Ectodermal cell (in vitro differentiated cells): ENCODE results near the gene SDR42E2.

ENCODE experiments used
- H3K27ac ChIP-seq: 2 replicates; pipeline ENCODE4 v1.7.0; 2013; ENCODE audit warnings: mild to moderate bottlenecking, low read depth, low read length; ENCODE audit not compliant: insufficient read depth, poor library complexity, severe bottlenecking
- H3K27me3 ChIP-seq: 2 replicates; pipeline ENCODE4 v1.7.0; 2013; ENCODE audit warnings: mild to moderate bottlenecking, low read length; ENCODE audit not compliant: insufficient read depth, control insufficient read depth, poor library complexity, severe bottlenecking
- H3K36me3 ChIP-seq: one replicate; pipeline ENCODE4 v1.7.0; 2013; ENCODE audit warnings: low read length; ENCODE audit not compliant: control insufficient read depth, insufficient read depth
- H3K4me1 ChIP-seq: one replicate; pipeline ENCODE4 v1.7.0; 2013; ENCODE audit warnings: low read length; ENCODE audit not compliant: control insufficient read depth, insufficient read depth
- H3K4me3 ChIP-seq: 2 replicates; pipeline ENCODE4 v1.7.0; 2013; ENCODE audit warnings: low read depth, low read length, control low read depth; ENCODE audit not compliant: insufficient read depth
- H3K9me3 ChIP-seq: 2 replicates; pipeline ENCODE4 v1.7.0; 2013; ENCODE audit warnings: mild to moderate bottlenecking, low read length, moderate library complexity; ENCODE audit not compliant: control insufficient read depth
- WGBS, 2 experiments: methylation state at CpG; one replicate each; pipeline ENCODE4 v1.1.7; 2013; ENCODE audit warnings: missing lambda C conversion rate in 2 of 2; 5-methylcytosine and 5-hydroxymethylcytosine counted together

The SDR42E2 gene

DNA sequence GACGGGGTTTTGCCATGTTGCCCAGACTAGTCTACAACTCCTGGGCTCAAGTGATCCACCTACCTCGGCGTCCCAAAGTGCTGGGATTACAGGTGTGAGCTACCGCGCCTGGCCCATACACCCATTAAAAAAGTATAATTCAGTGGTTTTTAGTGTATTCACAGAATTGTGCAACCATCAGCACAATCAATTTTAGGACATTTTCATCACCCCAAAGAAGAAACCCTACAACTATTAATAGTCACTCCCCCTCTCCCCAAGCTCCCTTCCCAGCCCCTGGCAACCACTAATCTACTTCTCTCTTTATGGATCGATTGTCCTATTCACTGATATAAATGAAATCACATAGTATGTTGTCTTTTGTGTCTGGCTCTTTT, 39.9 kb downstream of the SDR42E2 start:
- no peaks in the 10 kb centered on the region for H3K4me1 ChIP-seq
- WGBS, 2 experiments = 91 to 93% methylated on average over 5 to 6 of the region's 6 CpGs
- peaks cover 4% of the 10 kb centered on the region for H3K27me3 ChIP-seq
- no peak overlapping the region for H3K4me3 ChIP-seq
- no peaks in the 10 kb centered on the region for H3K9me3 ChIP-seq
- H3K36me3 ChIP-seq = no peaks in the 10 kb centered on the region
- H3K27ac ChIP-seq = no peak overlapping the region

DNA sequence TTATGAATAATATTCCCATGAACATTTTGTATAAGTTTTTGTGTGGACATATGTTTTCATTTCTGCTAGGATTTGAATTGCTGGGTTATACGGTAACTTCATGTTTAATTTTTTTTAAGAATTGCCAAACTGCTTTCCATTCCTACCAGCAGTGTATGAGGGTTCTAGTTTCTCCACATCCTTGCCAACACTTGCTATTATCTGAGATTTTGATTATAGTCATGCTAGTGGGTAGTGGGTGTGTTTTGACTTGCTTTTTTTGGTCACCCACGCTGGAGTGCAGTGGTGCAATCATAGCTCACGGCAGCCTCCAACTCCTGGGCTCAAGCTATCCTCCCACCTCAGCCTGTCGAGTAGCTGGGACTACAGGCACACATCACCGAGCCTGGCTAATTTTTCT, 40.8 kb downstream of the SDR42E2 start:
- no peak overlapping the region for H3K27ac ChIP-seq
- WGBS, 2 experiments = 85 to 93% methylated on average over 5 of the region's 5 CpGs
- H3K4me1 ChIP-seq = no peaks in the 10 kb centered on the region
- H3K9me3 ChIP-seq = no peaks in the 10 kb centered on the region
- H3K36me3 ChIP-seq = no peaks in the 10 kb centered on the region
- no peak overlapping the region for H3K4me3 ChIP-seq
- peaks cover 10% of the 10 kb centered on the region for H3K27me3 ChIP-seq

DNA sequence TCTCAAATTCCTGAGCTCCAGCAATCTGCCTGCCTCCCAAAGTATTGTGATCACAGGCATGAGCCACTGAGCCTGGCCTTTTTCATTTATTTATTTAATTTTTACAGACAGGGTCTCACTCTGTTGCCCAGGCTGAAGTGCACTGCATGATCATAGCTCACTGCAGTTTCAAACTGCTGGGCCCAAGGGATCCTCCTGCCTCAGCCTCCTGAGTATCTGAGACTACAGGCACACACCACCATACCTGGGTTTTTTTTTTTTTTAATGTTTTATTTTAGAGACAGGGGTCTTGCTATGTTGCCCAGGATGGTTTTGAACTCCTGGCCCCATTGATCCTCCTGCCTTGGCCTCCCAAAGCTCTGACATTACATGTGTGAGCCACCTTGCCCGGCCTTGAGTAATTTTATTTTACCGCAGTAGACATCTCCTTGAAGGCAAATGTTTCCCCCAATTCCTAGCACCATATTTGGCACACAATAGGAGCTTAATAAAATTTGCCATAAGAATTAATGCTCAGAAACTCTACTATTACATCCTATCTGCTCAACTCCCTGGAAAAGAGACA, 41.9 kb downstream of the SDR42E2 start:
- WGBS, 2 experiments = 97 to 98% methylated on average over 2 of the region's 2 CpGs
- Histone ChIP-seq H3K4me3 (no peak overlapping the region), H3K4me1 (no peaks in the 10 kb centered on the region), H3K27me3 (peaks cover 10% of the 10 kb centered on the region), H3K9me3 (no peaks in the 10 kb centered on the region), H3K36me3 (no peaks in the 10 kb centered on the region), H3K27ac (no peak overlapping the region)

DNA sequence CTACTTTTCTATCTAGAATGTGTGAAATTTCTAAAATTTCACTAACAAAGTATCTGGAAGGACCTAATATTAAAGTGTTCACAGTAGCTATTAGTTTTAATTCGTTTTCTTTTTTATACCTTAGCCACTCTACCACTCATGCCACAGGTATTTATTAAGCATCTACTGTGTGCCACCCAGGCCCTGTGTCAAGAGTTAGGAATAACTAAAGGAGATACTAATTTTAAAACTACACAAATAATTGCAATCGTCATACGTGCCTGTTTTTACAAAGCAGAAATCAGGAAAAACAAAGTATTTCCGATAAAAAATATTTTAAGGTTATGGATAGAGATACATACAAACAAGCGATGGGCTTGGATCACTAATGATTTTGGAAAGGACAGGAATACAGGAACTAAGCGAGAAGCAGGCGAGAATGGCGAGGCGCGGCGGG, 43.3 kb downstream of the SDR42E2 start:
- Histone ChIP-seq H3K4me1 (no peaks in the 10 kb centered on the region), H3K4me3 (peak overlapping the region; percentile 81), H3K9me3 (no peaks in the 10 kb centered on the region), H3K27me3 (peaks cover 10% of the 10 kb centered on the region), H3K27ac (no peak overlapping the region), H3K36me3 (no peaks in the 10 kb centered on the region)
- WGBS, 2 experiments = 33 to 35% methylated on average over 10 to 11 of the region's 11 CpGs

DNA sequence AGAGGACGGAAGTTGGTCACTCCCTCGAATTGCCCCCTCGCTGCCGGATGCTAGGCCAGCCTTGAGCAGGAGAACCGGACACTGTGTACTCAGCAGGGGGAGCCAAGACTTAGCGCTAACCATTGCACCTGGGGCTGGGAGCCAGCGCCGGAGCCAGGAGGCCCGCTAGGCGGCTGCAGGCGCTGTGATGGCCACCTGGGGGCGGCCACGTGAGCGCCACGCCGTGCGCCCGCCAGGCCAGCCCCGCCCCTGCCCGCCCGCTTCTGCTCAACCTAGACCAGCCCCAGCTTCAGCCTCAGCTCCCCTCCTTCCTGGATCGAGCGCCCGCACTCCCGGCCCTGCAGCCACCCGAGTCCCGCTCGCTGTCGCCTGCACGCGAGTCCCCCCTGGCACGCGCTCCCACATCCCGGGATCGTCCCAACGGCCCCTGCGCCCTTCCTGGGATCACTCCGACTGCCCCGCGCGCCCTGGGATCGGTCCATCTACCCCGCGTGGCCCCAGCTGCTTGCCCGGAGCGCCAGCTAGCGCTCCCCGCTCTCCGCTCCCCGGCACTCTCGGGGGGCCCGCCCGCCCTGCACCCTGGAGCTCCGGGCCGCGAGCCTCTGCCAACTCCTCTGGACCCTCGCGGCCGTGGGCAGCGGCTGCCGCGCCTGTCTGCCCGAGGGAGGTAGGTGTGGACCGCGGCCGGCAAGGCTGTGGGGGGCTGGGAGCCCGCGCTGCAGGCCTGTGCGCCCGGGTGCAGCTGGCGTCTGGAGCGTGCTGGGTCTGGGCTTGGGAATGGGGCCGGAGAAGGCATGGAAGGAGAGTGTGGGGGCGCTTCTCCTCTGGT, 43.9 kb downstream of the SDR42E2 start, which contains the start of gene EEF2K:
TSS of gene EEF2K (plus strand) at position 266 of the 829 bp plus-strand sequence. CDS start 19,452 bp downstream, outside the sequence.
- WGBS, 2 experiments = 0% methylated on average over 74 of the region's 74 CpGs
- Histone ChIP-seq H3K4me3 (peak within 1 kb of the TSS; percentile 81), H3K36me3 (no peaks in the 10 kb centered on the region), H3K27ac (no peak within 1 kb of the TSS), H3K27me3 (peaks cover 10% of the 10 kb centered on the region), H3K9me3 (no peaks in the 10 kb centered on the region), H3K4me1 (no peaks in the 10 kb centered on the region)

DNA sequence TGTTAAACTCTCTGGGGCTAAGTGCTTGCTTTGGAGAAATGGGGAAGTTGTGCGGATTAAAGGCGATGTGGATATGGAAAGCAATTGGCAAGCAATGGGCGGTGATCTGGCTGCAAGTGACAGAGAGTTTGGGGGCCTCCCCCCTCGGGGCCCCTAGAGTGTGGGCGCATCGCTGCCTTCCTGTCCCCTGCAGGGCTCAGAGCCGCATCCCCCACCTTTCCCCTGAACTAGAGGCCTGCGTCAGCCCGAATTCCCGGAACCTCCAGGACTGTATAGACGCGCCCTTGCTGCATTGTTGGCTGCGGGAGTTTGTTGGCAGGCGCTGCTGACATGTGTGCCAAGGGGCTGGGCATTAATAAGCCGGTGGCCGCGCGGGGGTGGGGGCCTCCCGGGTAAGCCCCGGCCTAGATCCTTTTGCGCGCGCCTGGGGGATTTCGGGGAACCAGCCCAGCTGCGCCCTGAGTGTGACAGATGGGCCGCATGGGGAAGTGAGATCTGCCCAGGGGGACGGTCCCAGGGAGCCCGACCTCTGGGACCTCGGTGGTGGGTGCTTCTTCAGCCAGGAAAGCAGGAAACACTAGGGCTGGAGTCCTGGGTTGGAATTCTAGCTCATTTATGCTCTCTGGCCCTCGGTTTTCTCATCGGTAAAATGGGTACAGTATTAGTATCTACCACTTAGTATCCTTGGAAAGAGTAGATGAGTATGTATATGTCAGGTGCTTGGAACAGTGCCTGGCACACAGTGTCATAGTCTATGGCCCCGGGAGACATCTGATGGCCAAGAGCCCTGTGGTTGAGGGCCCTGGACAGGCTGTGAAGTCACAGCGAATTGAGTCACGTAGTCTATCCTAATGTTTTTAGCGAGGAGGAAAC, 44.8 kb downstream of the SDR42E2 start:
- 18 to 19% methylated on average over 35 of the region's 35 CpGs for WGBS, 2 experiments
- no peaks in the 10 kb centered on the region for H3K36me3 ChIP-seq
- H3K27ac ChIP-seq = no peak overlapping the region

DNA sequence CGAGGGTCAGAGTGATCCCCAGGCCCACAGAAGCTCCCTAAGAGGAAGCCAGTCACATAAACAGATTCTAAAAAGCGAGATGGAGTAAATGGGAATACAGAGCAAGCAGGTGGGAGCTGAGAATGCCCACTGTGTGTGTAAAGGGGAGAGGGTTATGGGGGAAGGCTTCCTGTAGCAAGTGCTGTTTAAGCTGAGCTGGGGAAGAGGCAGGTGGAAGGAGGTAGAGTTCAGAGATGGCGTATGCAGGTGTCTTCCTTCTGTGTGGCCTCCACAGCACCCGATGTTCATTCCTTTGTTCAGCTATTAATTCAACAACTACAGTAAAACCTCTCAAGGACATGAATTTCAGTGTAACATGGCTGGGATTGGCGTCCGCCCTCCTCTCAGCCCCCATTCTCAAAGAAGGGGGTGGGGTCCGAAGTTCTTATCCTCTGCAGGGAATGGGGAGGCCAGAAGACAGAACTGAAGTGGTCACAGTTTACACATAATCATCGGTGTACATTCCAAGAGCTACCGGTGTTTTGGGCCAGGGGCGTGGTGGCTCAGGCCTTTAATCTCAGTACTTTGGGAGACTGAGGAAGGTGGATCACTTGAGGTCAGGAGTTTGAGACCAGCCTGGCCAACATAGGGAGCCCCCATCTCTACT, 45.5 kb downstream of the SDR42E2 start:
- Histone ChIP-seq H3K36me3 (no peaks in the 10 kb centered on the region), H3K27me3 (peaks cover 10% of the 10 kb centered on the region), H3K4me3 (no peak overlapping the region), H3K9me3 (no peaks in the 10 kb centered on the region), H3K4me1 (no peaks in the 10 kb centered on the region), H3K27ac (no peak overlapping the region)
- 87 to 94% methylated on average over 10 of the region's 10 CpGs for WGBS, 2 experiments

More for the DNA sequence above, 44.8 kb downstream of the SDR42E2 start:
- Histone ChIP-seq H3K27me3 (peaks cover 10% of the 10 kb centered on the region), H3K4me3 (peak overlapping the region; percentile 81), H3K4me1 (no peaks in the 10 kb centered on the region), H3K9me3 (no peaks in the 10 kb centered on the region)

DNA sequence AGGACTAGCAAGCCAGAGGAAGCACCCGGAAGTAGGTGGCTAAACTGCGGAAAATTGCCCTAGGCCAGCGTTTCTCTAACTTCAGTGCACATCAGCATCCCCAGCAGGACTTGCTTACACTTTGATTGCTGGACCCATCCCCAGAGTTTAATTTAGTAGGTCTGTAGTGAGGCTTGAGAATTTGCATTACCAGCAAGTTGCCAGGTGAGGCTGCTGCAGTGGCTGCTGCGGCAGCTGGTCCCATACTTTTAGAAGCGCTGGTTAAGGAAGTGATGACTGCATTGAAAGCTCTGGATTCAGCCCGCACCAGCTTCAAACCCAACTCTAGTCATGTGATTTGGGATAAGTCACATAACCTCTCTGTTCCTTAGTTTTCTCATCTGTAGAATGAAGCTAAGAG, 48.0 kb downstream of the SDR42E2 start:
- H3K4me1 ChIP-seq = no peaks in the 10 kb centered on the region
- H3K9me3 ChIP-seq = no peaks in the 10 kb centered on the region
- no peaks in the 10 kb centered on the region for H3K36me3 ChIP-seq
- peaks cover 10% of the 10 kb centered on the region for H3K27me3 ChIP-seq
- no peak overlapping the region for H3K4me3 ChIP-seq
- no peak overlapping the region for H3K27ac ChIP-seq
- WGBS, 2 experiments = 88 to 96% methylated on average over 6 of the region's 6 CpGs

DNA sequence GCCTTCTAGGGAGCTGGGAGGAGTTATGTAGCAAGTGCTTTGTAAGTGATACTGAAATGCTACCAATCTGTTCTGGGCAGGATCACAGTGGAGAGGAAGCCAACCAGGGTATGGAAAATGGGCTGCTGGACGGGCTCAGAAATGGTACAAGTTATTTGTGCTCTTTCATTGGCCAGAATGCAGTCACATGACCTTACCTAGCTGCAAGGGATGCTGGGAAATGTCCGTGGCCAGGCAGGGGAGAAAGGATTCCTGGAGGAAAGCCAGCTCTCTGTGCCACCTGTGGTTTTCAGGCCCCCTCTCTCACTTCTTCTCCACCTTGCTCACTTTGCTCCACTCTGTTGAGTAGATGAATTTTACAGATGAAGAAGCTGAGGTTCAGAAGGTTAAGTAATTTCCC, 48.5 kb downstream of the SDR42E2 start:
- no peak overlapping the region for H3K27ac ChIP-seq
- H3K4me3 ChIP-seq = no peak overlapping the region
- peaks cover 10% of the 10 kb centered on the region for H3K27me3 ChIP-seq
- H3K36me3 ChIP-seq = no peaks in the 10 kb centered on the region
- WGBS, 2 experiments = 92 to 93% methylated on average over 2 of the region's 2 CpGs
- H3K9me3 ChIP-seq = no peaks in the 10 kb centered on the region
- H3K4me1 ChIP-seq = no peaks in the 10 kb centered on the region
